ENCODE results near the gene GRAP. TPM values are rescaled to one million over a fixed set of nuclear protein-coding genes. Genes with fewer than 3 reads are reported as not detected.

Gene GRAP
- total RNA-seq, 1 experiment from 2014 or later = 0.26 TPM

DNA sequence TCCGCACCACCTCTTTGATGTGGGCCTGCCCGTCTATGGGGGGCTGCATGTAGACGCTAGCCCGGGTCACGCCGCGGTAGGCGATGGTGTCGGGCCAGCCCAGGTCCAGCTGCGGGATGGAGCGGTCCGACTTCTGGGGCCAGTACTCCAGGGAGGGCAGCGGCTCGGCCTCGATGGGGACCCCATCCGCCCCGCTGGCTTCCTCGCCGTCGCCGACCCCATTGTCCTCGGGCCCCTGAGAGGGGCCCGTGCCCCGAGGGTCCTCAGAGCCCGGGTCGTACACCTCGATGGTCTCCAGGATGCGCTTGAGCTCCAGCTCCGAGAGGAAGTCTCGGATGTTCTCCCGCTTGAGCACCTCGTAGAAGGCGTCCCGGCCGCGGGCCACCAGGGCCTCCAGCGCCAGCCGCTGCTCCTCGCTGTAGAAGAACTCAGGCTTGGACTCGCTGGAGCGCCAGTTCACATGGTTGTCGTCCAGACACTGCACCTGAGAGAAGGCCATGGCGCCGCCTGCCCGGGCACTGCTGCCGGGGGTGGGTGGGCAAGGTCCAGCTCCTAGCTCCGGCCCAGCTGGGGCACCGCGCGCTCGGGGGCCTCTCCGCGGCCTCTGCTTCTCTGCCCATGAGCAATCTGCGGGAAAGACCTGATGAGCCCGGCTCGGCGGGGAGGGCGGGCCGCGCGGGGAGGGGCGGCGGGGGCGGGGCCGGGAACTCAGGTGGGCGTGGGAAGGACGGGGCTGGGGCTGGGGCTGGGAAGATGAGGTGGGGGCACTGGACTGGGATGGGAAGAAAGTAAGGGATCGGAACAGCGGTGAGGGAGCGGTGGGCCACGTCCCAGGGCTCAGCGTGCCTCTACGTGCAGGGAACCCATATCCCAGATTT, 43.0 kb downstream of the GRAP start:
- H3K36me3 ChIP-seq (ENCODE audit: insufficient read depth, low read length, poor library complexity, severe bottlenecking) = no peaks in the 10 kb centered on the region
- ChIA-PET CTCF (interaction anchor here (0.9 kb wide), 1 partner anchor 43 kb away, joined by 6 read pairs; no protein-coding TSS in a partner anchor), POLR2A (ENCODE audit: low non-redundant PET) (no interaction called here)
- no peaks in the 10 kb centered on the region for H3K27me3 ChIP-seq (replicated peaks; ENCODE audit: insufficient read depth, low read depth, low read length, poor library complexity)
- peak overlapping the region; percentile 68 for H3K4me3 ChIP-seq (ENCODE audit: low read depth, low read length, poor library complexity, severe bottlenecking)
- DNase-seq (ENCODE audit: low spot score) = peak; percentile 21
- H3K9me3 ChIP-seq (ENCODE audit: low read depth, low read length, poor library complexity, severe bottlenecking) = no peaks in the 10 kb centered on the region
- H3K4me1 ChIP-seq (ENCODE audit: insufficient read depth, low read length, poor library complexity, severe bottlenecking) = no peaks in the 10 kb centered on the region
- H3K27ac ChIP-seq (ENCODE audit: low read depth, low read length, poor library complexity, severe bottlenecking) = peak overlapping the region; percentile 68
- BruUV-seq (replicated peaks) = no TSS peak
- TF ChIP-seq CTCF (conservative IDR thresholded peaks at IDR 0.05; ENCODE audit: low read depth, low read length) (no peak), EZH2 (IDR thresholded peaks at IDR 0.05; ENCODE audit: borderline replicate concordance, low read depth, low read length, poor library complexity, severe bottlenecking) (no peak)
- intact Hi-C loops (cut with micrococcal nuclease; ENCODE audit: unreplicated experiment) = no loop called here

DNA sequence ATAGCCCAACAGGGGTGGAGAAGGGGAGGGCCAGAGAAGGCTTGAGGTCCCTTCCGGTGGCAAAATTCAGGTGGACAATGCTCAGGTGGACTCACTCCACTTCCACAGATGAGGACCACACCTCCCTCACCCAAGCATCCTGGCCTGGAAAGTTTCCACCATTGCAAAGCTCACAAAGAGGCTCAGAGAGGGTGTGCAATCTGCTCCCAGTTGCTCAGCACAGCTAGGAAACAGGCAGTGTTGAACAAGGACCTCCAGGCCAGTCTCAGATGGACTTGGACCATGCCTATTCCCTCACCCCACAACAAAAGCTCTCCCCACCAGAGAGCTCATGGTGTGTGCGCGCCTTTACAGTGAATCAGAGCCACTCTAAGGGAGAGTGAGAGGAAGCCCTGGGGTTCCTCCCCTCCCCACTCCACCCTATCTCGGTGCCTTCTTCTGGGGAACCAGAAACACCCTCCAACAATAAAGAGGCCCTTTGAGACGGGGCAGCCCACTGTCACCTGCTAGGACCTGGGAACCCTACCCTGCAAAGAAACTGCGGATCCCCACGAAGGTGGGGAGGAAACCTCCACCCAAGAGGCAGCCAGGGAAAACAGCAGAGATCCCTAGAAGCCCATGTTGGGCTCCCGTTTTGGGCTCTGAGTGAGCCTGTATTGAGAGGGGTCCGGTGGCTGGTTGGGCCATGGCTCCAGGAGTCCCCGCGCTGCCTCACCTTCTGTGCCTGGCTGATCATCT, 43.8 kb downstream of the GRAP start:
- BruUV-seq (replicated peaks) = no TSS peak
- TF ChIP-seq EZH2 (IDR thresholded peaks at IDR 0.05; ENCODE audit: borderline replicate concordance, low read depth, low read length, poor library complexity, severe bottlenecking) = no peak
- no peak for TF ChIP-seq CTCF (conservative IDR thresholded peaks at IDR 0.05; ENCODE audit: low read depth, low read length)
- Histone ChIP-seq H3K9me3 (ENCODE audit: low read depth, low read length, poor library complexity, severe bottlenecking) (no peaks in the 10 kb centered on the region), H3K27me3 (replicated peaks; ENCODE audit: insufficient read depth, low read depth, low read length, poor library complexity) (no peaks in the 10 kb centered on the region), H3K4me3 (ENCODE audit: low read depth, low read length, poor library complexity, severe bottlenecking) (peak overlapping the region; percentile 68), H3K36me3 (ENCODE audit: insufficient read depth, low read length, poor library complexity, severe bottlenecking) (no peaks in the 10 kb centered on the region), H3K4me1 (ENCODE audit: insufficient read depth, low read length, poor library complexity, severe bottlenecking) (no peaks in the 10 kb centered on the region), H3K27ac (ENCODE audit: low read depth, low read length, poor library complexity, severe bottlenecking) (no peak overlapping the region)
- ChIA-PET POLR2A (ENCODE audit: low non-redundant PET) (interaction anchor here (0.6 kb wide), 1 partner anchor 8 kb away, joined by 3 read pairs; no protein-coding TSS in a partner anchor), CTCF (interaction anchor here (0.6 kb wide), 1 partner anchor 1321 kb away, joined by 10 read pairs; no protein-coding TSS in a partner anchor)
- intact Hi-C loops (cut with micrococcal nuclease; ENCODE audit: unreplicated experiment) = no loop called here
- DNase-seq (ENCODE audit: low spot score) = no peak

GRCh38 chr17:19001907-19002590, 44.7 kb downstream of the GRAP start:
- no TSS peak for BruUV-seq (replicated peaks)
- ChIA-PET POLR2A (ENCODE audit: low non-redundant PET) (no interaction called here), CTCF (interaction anchor here (0.6 kb wide), 1 partner anchor 1320 kb away, joined by 10 read pairs; no protein-coding TSS in a partner anchor)
- no peak for TF ChIP-seq CTCF (conservative IDR thresholded peaks at IDR 0.05; ENCODE audit: low read depth, low read length)
- TF ChIP-seq EZH2 (IDR thresholded peaks at IDR 0.05; ENCODE audit: borderline replicate concordance, low read depth, low read length, poor library complexity, severe bottlenecking) = no peak
- no peaks in the 10 kb centered on the region for H3K36me3 ChIP-seq (ENCODE audit: insufficient read depth, low read length, poor library complexity, severe bottlenecking)
- no peaks in the 10 kb centered on the region for H3K27me3 ChIP-seq (replicated peaks; ENCODE audit: insufficient read depth, low read depth, low read length, poor library complexity)
- no peaks in the 10 kb centered on the region for H3K9me3 ChIP-seq (ENCODE audit: low read depth, low read length, poor library complexity, severe bottlenecking)
- H3K27ac ChIP-seq (ENCODE audit: low read depth, low read length, poor library complexity, severe bottlenecking) = no peak overlapping the region
- no peak for DNase-seq (ENCODE audit: low spot score)
- intact Hi-C loops (cut with micrococcal nuclease; ENCODE audit: unreplicated experiment) = no loop called here
- no peaks in the 10 kb centered on the region for H3K4me1 ChIP-seq (ENCODE audit: insufficient read depth, low read length, poor library complexity, severe bottlenecking)
- H3K4me3 ChIP-seq (ENCODE audit: low read depth, low read length, poor library complexity, severe bottlenecking) = no peak overlapping the region
